ENCODE results near the gene KCNJ10.

The KCNJ10 gene

DNA sequence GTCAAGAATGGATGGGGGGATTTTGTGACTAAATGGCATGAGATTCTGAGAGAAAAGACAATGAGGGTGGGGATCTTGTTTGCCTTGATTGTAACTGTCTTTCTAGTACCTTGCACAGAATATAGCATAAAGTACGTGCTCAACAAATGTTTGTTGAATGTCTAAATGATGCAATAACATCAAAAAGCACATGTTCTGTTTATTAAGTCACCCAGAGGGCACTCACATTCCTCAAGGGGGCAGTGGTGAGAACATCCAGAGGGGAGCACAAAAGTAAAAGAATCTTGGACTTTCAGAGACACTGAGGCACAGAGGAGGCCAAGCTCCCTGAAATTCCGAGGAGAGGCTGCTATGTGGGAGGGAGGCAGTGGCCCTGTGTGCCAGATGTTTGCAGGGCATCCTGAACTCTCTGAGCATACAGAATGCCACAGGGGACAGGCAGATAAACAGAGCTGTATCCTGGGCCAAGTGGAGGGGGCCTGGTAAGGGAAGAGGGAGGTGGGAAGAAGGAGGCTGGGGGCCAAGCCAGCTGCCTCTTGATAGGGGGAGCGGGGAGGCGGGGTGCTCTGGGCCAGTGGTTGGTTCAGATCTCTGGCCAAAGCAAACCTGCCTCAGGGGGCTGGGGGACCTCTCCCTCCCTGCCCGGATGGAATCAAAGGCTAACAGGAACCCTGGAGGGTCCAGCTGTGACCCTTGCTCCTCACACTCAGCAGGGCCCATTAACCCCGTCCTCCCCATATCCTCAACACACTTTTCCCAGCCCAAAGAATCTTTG, 39.1 kb upstream of the KCNJ10 start:
- Histone ChIP-seq H3K9ac (ENCODE audit: low read depth, low read length) (no peak overlapping the region), H3K4me1 (ENCODE audit: control insufficient read depth, insufficient read depth, low read length) (peaks cover 15% of the 10 kb centered on the region), H3K9me3 (ENCODE audit: control insufficient read depth, insufficient read depth, low read length) (no peaks in the 10 kb centered on the region)

GRCh38 chr1:160107512-160107911, 37.6 kb upstream of the KCNJ10 start:
- H3K36me3 ChIP-seq (ENCODE audit: control insufficient read depth, insufficient read depth, low read length), result no peaks in the 10 kb centered on the region
- no peak overlapping the region for H3K4me3 ChIP-seq (ENCODE audit: low read depth, low read length)
- H3K9me3 ChIP-seq (ENCODE audit: control insufficient read depth, insufficient read depth, low read length), result no peaks in the 10 kb centered on the region
- no peak overlapping the region for H3K9ac ChIP-seq (ENCODE audit: low read depth, low read length)
- H3K4me1 ChIP-seq (ENCODE audit: control insufficient read depth, insufficient read depth, low read length), result peaks cover 9% of the 10 kb centered on the region
- no peaks in the 10 kb centered on the region for H3K27me3 ChIP-seq (ENCODE audit: control insufficient read depth, insufficient read depth, low read length)

More for the DNA sequence above, 39.1 kb upstream of the KCNJ10 start:
- H3K27me3 ChIP-seq (ENCODE audit: control insufficient read depth, insufficient read depth, low read length), result no peaks in the 10 kb centered on the region
- no peak overlapping the region for H3K4me3 ChIP-seq (ENCODE audit: low read depth, low read length)
- H3K36me3 ChIP-seq (ENCODE audit: control insufficient read depth, insufficient read depth, low read length), result no peaks in the 10 kb centered on the region

GRCh38 chr1:160105155-160105554, 35.2 kb upstream of the KCNJ10 start:
- peaks cover 10% of the 10 kb centered on the region for H3K4me1 ChIP-seq (ENCODE audit: control insufficient read depth, insufficient read depth, low read length)
- H3K9me3 ChIP-seq (ENCODE audit: control insufficient read depth, insufficient read depth, low read length), result no peaks in the 10 kb centered on the region
- H3K4me3 ChIP-seq (ENCODE audit: low read depth, low read length), result no peak overlapping the region
- no peaks in the 10 kb centered on the region for H3K36me3 ChIP-seq (ENCODE audit: control insufficient read depth, insufficient read depth, low read length)
- no peak overlapping the region for H3K9ac ChIP-seq (ENCODE audit: low read depth, low read length)
- H3K27me3 ChIP-seq (ENCODE audit: control insufficient read depth, insufficient read depth, low read length), result peaks cover under 1% of the 10 kb centered on the region

DNA sequence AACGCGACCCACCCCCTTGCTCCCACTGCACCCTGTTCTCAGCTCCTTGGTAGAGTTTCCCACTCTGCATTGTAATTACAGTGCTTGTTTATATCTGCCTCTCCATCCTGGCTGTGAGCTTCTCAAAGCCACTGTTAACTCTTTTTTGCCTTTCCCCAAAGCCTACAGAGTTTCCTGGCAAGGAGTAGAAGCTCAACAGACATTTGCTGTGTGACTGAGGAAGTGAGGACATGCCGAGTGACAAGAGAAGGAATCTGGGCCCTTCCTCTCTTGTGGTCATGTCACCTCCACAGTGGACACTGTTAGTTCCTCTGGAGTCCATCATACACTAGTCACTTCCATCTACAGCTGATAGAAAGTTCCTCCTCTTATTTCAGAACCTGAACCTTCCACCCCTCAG, 34.5 kb upstream of the KCNJ10 start:
- Histone ChIP-seq H3K27me3 (ENCODE audit: control insufficient read depth, insufficient read depth, low read length) (peaks cover 7% of the 10 kb centered on the region), H3K4me1 (ENCODE audit: control insufficient read depth, insufficient read depth, low read length) (peaks cover 7% of the 10 kb centered on the region), H3K4me3 (ENCODE audit: low read depth, low read length) (no peak overlapping the region), H3K9me3 (ENCODE audit: control insufficient read depth, insufficient read depth, low read length) (no peaks in the 10 kb centered on the region), H3K36me3 (ENCODE audit: control insufficient read depth, insufficient read depth, low read length) (no peaks in the 10 kb centered on the region), H3K9ac (ENCODE audit: low read depth, low read length) (no peak overlapping the region)

- H3K4me3 ChIP-seq (ENCODE audit: low read depth, low read length), result no peak overlapping the region
- H3K4me1 ChIP-seq (ENCODE audit: control insufficient read depth, insufficient read depth, low read length), result peaks cover 9% of the 10 kb centered on the region
- peaks cover 9% of the 10 kb centered on the region for H3K27me3 ChIP-seq (ENCODE audit: control insufficient read depth, insufficient read depth, low read length)
- H3K9ac ChIP-seq (ENCODE audit: low read depth, low read length), result no peak overlapping the region
- H3K9me3 ChIP-seq (ENCODE audit: control insufficient read depth, insufficient read depth, low read length), result no peaks in the 10 kb centered on the region
- H3K36me3 ChIP-seq (ENCODE audit: control insufficient read depth, insufficient read depth, low read length), result no peaks in the 10 kb centered on the region
Observed at GRCh38 chr1:160103658-160104408, 33.9 kb upstream of the KCNJ10 start.

- H3K9ac ChIP-seq (ENCODE audit: low read depth, low read length), result no peak overlapping the region
- peaks cover 17% of the 10 kb centered on the region for H3K4me1 ChIP-seq (ENCODE audit: control insufficient read depth, insufficient read depth, low read length)
Observed at GRCh38 chr1:160101717-160102522, 32.0 kb upstream of the KCNJ10 start.

GRCh38 chr1:160101037-160101716, 31.2 kb upstream of the KCNJ10 start:
- Histone ChIP-seq H3K4me1 (ENCODE audit: control insufficient read depth, insufficient read depth, low read length) (peaks cover 25% of the 10 kb centered on the region), H3K27me3 (ENCODE audit: control insufficient read depth, insufficient read depth, low read length) (peaks cover 9% of the 10 kb centered on the region), H3K36me3 (ENCODE audit: control insufficient read depth, insufficient read depth, low read length) (no peaks in the 10 kb centered on the region), H3K4me3 (ENCODE audit: low read depth, low read length) (no peak overlapping the region), H3K9me3 (ENCODE audit: control insufficient read depth, insufficient read depth, low read length) (no peaks in the 10 kb centered on the region), H3K9ac (ENCODE audit: low read depth, low read length) (peak overlapping the region; percentile 14)

More at GRCh38 chr1:160101717-160102522, 32.0 kb upstream of the KCNJ10 start:
- Histone ChIP-seq H3K4me3 (ENCODE audit: low read depth, low read length) (no peak overlapping the region), H3K27me3 (ENCODE audit: control insufficient read depth, insufficient read depth, low read length) (peaks cover 9% of the 10 kb centered on the region), H3K9me3 (ENCODE audit: control insufficient read depth, insufficient read depth, low read length) (no peaks in the 10 kb centered on the region), H3K36me3 (ENCODE audit: control insufficient read depth, insufficient read depth, low read length) (no peaks in the 10 kb centered on the region)

DNA sequence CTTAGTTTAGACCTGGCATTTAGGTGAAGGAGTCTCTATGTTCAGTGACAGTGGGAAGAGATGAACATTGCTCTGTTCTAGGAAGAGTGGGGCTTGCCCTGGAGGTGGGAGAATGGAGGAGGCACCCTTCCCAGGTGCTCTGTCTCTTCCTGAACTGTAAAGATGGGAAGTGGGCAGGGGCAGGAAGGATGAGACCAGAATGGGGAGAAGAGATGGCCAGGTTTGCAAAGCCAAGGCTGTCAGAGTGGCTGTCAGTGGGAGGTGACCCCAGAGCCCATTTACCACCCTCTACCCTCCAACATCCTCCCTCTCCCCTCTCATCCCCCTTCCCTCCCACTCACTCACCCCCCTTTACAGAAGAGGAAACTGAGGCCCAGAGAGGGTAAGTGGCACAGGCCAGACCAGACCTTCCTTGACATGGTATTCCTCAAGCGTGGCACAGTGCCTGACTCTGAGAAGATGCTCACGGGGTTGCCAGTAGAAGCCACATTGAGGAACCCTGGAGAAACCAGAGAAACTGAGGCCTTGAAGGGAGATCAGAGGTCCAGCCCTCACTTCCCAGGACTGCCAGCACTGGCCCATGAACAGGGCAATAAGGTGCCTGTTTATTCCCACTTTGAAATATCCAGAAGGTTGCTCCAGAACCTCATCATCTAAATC, 29.9 kb upstream of the KCNJ10 start:
- Histone ChIP-seq H3K4me3 (ENCODE audit: low read depth, low read length) (no peak overlapping the region), H3K27me3 (ENCODE audit: control insufficient read depth, insufficient read depth, low read length) (peaks cover 9% of the 10 kb centered on the region), H3K36me3 (ENCODE audit: control insufficient read depth, insufficient read depth, low read length) (peaks cover 6% of the 10 kb centered on the region), H3K4me1 (ENCODE audit: control insufficient read depth, insufficient read depth, low read length) (peaks cover 37% of the 10 kb centered on the region), H3K9ac (ENCODE audit: low read depth, low read length) (no peak overlapping the region), H3K9me3 (ENCODE audit: control insufficient read depth, insufficient read depth, low read length) (no peaks in the 10 kb centered on the region)

DNA sequence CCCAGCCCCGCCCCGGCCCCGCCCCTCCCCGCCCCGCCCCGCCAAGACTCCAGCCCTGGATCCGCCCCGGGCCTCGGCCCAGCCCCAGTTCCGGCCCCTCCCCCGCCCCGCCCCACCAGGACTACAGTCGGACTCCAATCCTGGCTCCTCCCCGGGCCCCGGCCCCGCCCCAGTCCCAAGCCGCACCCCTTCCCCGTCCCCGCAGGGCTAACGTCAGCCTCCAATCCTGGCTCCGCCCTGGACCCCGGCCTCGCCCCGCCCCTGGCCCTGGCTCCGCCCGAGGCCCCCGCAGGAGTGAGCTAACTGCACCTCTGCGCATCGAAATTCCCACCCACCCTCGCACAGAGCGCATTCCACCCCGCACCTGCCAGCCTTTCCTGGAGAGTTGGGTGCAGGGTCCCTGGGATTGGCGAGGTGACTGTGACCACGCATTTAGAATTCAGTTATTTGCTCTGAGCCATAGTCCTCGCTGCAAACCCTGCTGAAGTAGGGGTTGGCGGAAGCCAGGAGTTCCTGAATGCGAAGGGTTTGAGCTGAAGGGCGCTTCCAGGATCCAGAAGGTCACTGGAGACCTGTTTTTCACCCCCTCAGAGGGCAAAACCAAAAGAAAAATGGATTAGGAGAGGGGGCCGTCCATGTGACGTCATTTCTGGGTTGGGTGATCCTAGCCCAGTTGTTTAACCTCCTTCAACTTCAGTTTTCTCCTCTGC, 29.0 kb upstream of the KCNJ10 start:
- peaks cover 9% of the 10 kb centered on the region for H3K27me3 ChIP-seq (ENCODE audit: control insufficient read depth, insufficient read depth, low read length)
- peak overlapping the region; percentile 52 for H3K4me3 ChIP-seq (ENCODE audit: low read depth, low read length)
- H3K9me3 ChIP-seq (ENCODE audit: control insufficient read depth, insufficient read depth, low read length), result no peaks in the 10 kb centered on the region
- peaks cover 10% of the 10 kb centered on the region for H3K36me3 ChIP-seq (ENCODE audit: control insufficient read depth, insufficient read depth, low read length)
- peaks cover 39% of the 10 kb centered on the region for H3K4me1 ChIP-seq (ENCODE audit: control insufficient read depth, insufficient read depth, low read length)
- H3K9ac ChIP-seq (ENCODE audit: low read depth, low read length), result peak overlapping the region; percentile 41

DNA sequence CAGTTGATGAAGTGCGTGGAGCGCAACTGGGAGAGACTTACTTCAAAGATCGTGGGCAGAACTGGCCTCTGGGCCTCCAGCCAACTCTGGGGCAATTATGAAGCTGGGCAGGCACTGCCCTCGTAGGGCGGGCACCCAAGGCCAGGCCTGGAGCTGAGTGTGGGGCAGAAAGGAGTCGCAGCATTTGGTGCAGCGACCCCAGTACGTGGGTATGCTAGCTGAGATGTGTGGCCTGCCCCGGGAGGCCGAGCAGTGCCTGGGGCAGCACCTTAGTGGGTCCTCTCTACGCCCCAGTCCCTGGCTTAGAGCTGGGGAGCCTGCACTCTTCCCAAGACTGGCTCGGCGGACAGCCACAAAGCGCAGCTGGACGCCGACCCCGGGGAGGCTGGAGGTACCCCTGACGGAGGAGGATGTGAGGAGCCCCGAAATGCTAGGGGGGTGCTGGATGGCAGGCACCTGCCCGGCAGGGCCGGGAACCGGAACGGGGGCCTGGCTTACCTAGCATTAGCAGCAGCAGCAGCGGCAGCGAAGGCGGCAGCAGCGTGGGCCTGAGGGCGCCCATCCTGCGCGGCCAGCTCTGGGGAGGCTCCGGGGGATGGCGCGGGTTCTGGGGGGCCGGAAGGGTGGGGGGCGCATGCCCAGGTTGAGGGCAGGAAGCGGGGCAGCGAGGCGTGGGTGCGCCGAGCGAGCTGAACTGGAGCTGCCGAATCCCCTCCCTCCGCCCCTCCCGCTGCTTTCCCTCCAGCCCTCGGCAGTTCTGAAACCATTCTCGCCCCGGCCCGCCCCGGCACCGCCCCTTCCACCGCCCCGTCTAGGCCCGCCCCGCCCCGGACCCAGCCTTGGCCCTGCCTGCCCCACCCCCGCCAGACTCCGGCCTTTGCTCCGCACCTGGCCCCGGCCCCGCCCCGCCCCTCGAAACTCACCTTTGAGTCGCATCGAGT, 28.2 kb upstream of the KCNJ10 start, which contains the start of gene IGSF8:
Gene IGSF8, minus strand, starts transcription at position 709 of the 941 bp plus-strand sequence. Its CDS starts 147 bp downstream, at position 562.
- peaks cover 39% of the 10 kb centered on the region for H3K4me1 ChIP-seq (ENCODE audit: control insufficient read depth, insufficient read depth, low read length)
- peaks cover 18% of the 10 kb centered on the region for H3K36me3 ChIP-seq (ENCODE audit: control insufficient read depth, insufficient read depth, low read length)
- H3K27me3 ChIP-seq (ENCODE audit: control insufficient read depth, insufficient read depth, low read length), result peaks cover 9% of the 10 kb centered on the region
- H3K4me3 ChIP-seq (ENCODE audit: low read depth, low read length), result peak within 1 kb of the TSS; percentile 87
- H3K9me3 ChIP-seq (ENCODE audit: control insufficient read depth, insufficient read depth, low read length), result no peaks in the 10 kb centered on the region
- H3K9ac ChIP-seq (ENCODE audit: low read depth, low read length), result peak within 1 kb of the TSS; percentile 63
